Neural crest cell (in vitro differentiated cells): ENCODE data around the gene DNAJC5. TPM values are rescaled to one million over a fixed set of nuclear protein-coding genes. Genes with fewer than 3 reads are reported as not detected.
"Not testable (repeated sequence)": the region's sequence is repeated elsewhere in the genome, so short reads cannot be mapped to it uniquely, and the experiment has no call there.

Experiments
- DNase-seq: peaks from one replicate; pipeline ENCODE4 v3.0.0; 2021; ENCODE audit warnings: low read depth, mixed read lengths, low spot score
- H3K27ac Mint-ChIP-seq: one replicate; pipeline ENCODE4 v1.8.0; 2021; ENCODE audit warnings: mild to moderate bottlenecking, mixed read lengths; ENCODE audit not compliant: unreplicated experiment
- H3K27me3 Mint-ChIP-seq: 2 replicates; pipeline ENCODE4 v1.8.0; 2021; ENCODE audit warnings: low read depth, mild to moderate bottlenecking, mixed read lengths
- H3K36me3 Mint-ChIP-seq: 2 replicates; pipeline ENCODE4 v1.8.0; 2021; ENCODE audit warnings: low read depth, mild to moderate bottlenecking, mixed read lengths
- H3K4me1 Mint-ChIP-seq: 2 replicates; pipeline ENCODE4 v1.8.0; 2021; ENCODE audit warnings: mixed read lengths
- H3K4me3 Mint-ChIP-seq: one replicate; pipeline ENCODE4 v1.8.0; 2021; ENCODE audit warnings: mild to moderate bottlenecking, mixed read lengths
- H3K9me3 Mint-ChIP-seq: 2 replicates; pipeline ENCODE4 v1.8.0; 2021; ENCODE audit warnings: mixed read lengths
- total RNA-seq: library from RNA; stranded (reverse); gene quantifications from 2 replicates; pipeline ENCODE4 v1.2.1, GENCODE V29; 2021
- TF ChIP-seq, protein P1 (sequence below): fragments of 200-600 bp; sonication (generic); conservative IDR thresholded peaks from 2 replicates; pipeline ENCODE4 v1.5.0; 2021; ENCODE audit warnings: antibody characterized with exemption, mild to moderate bottlenecking

The DNAJC5 gene
- total RNA-seq, 1 donor from 2014 or later, result 46.9 TPM

DNA sequence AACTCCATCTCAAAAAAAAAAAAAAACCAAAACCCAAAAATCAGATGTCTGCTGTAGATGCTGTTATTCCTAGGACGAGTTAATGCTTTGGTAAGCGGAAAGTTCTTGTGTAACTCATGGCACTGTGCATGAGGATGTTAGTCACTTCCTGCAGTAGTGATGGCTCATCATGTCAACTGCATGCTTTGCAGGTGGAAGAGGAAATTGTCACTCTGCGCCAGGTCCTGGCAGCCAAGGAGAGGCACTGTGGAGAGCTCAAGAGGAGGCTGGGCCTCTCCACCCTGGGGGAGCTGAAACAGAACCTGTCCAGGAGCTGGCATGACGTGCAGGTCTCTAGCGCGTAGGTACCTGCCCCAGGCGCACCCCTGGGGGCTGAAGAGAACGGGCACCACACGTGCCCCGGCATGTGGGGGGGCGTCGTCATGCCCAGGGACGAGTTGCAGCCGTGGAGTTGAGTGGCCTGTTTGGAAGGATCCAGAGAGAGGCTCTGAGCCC lies 21.4 kb upstream of the DNAJC5 start:
- H3K9me3 Mint-ChIP-seq, result no peaks in the 10 kb centered on the region
- peaks cover 2% of the 10 kb centered on the region for H3K36me3 Mint-ChIP-seq
- H3K27ac Mint-ChIP-seq, result no peak overlapping the region

DNA sequence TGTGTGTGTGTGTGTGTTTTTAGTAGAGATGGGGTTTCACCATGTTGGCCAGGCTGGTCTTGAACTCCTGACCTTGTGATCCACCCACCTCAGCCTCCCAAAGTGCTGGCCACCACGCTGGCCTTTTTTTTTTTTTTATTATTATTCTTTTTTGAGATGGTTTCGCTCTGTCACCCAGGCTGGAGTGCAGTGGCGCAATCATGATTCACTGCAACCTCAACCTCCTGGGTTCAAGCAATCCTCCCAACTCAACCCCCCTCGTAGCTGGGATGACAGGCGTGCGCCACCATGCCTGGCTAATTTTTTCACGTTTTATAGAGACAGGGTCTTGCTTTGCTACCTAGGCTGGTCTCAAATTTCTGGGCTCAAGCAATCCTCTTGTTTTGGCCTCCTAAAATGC lies 20.7 kb upstream of the DNAJC5 start:
- H3K36me3 Mint-ChIP-seq, H3K9me3 Mint-ChIP-seq, H3K27ac Mint-ChIP-seq, H3K4me1 Mint-ChIP-seq, DNase-seq, H3K4me3 Mint-ChIP-seq, H3K27me3 Mint-ChIP-seq: not testable (repeated sequence)

More for the DNA sequence above, 21.4 kb upstream of the DNAJC5 start:
- H3K4me1 Mint-ChIP-seq, result no peaks in the 10 kb centered on the region
- H3K4me3 Mint-ChIP-seq, result no peak overlapping the region
- TF ChIP-seq, protein P1, sequence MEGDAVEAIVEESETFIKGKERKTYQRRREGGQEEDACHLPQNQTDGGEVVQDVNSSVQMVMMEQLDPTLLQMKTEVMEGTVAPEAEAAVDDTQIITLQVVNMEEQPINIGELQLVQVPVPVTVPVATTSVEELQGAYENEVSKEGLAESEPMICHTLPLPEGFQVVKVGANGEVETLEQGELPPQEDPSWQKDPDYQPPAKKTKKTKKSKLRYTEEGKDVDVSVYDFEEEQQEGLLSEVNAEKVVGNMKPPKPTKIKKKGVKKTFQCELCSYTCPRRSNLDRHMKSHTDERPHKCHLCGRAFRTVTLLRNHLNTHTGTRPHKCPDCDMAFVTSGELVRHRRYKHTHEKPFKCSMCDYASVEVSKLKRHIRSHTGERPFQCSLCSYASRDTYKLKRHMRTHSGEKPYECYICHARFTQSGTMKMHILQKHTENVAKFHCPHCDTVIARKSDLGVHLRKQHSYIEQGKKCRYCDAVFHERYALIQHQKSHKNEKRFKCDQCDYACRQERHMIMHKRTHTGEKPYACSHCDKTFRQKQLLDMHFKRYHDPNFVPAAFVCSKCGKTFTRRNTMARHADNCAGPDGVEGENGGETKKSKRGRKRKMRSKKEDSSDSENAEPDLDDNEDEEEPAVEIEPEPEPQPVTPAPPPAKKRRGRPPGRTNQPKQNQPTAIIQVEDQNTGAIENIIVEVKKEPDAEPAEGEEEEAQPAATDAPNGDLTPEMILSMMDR, result no peak
- no peak for DNase-seq
- H3K27me3 Mint-ChIP-seq, result no peaks in the 10 kb centered on the region

DNA sequence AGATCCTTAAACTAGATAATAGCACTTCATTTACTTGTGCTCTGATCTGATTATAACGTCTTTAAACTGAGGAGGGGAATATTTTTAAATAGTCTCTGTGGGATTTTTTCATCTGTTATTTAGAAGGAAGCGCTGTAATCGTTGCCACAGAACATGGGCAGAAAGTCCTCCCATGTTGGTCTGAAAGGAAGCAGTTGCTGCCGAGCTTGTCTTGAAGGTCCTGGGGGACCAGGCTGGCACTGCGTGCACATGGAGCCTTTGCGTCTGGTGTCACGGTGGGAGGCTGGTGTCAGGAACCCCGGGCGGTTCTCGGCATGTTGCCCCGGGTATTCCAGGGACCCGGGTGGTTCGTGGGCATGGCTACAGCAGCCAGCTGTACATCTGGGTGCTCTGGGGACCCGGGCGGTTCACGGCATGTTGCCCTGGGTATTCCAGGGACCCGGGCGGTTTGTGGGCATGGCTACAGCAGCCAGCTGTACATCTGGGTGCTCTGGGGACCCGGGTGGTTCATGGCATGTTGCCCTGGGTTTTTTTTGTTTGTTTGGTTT lies 18.4 kb upstream of the DNAJC5 start:
- peaks cover 2% of the 10 kb centered on the region for H3K36me3 Mint-ChIP-seq
- no peak overlapping the region for H3K27ac Mint-ChIP-seq
- TF ChIP-seq, protein P1, result no peak
- H3K4me1 Mint-ChIP-seq, result no peaks in the 10 kb centered on the region
- no peak overlapping the region for H3K4me3 Mint-ChIP-seq
- no peak for DNase-seq
- H3K9me3 Mint-ChIP-seq, result no peaks in the 10 kb centered on the region
- H3K27me3 Mint-ChIP-seq, result no peaks in the 10 kb centered on the region

DNA sequence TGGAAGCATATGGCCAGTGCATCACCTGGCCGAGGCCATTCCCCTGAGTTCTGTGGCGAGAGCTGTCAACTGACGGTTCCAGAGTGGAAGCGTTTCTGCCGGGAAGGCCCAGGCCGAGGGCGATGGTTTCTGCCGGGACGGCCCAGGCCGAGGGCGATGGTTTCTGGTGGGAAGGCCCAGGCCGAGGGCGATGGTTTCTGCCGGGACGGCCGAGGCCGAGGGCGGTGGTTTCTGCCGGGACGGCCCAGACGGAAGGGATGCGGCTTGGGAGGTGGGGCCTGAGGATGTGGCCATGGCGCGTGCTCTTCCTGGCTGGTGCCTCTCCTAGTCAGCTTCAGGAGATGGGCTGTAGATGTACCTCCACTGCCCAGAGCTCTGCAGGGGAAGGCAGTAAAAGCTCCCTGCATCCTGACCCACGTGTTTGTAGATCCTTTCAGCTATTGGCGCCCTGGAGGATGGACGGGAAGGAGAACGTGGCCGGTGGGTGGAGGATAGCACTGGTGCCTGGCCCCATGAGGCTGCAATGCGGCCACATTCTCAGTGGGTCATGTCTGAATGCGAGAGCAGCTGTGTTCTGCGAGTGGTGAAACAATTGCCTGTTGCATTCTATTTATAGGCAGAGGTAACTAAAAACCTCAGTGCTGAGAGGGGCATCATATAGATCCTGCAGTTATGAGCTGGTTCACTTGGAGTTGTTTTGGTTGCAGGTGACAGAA lies 17.0 kb upstream of the DNAJC5 start:
- H3K4me1 Mint-ChIP-seq, result no peaks in the 10 kb centered on the region
- DNase-seq, result no peak
- TF ChIP-seq, protein P1, result no peak
- peaks cover 2% of the 10 kb centered on the region for H3K36me3 Mint-ChIP-seq
- H3K9me3 Mint-ChIP-seq, result no peaks in the 10 kb centered on the region
- H3K27me3 Mint-ChIP-seq, result no peaks in the 10 kb centered on the region
- no peak overlapping the region for H3K27ac Mint-ChIP-seq
- H3K4me3 Mint-ChIP-seq, result no peak overlapping the region

DNA sequence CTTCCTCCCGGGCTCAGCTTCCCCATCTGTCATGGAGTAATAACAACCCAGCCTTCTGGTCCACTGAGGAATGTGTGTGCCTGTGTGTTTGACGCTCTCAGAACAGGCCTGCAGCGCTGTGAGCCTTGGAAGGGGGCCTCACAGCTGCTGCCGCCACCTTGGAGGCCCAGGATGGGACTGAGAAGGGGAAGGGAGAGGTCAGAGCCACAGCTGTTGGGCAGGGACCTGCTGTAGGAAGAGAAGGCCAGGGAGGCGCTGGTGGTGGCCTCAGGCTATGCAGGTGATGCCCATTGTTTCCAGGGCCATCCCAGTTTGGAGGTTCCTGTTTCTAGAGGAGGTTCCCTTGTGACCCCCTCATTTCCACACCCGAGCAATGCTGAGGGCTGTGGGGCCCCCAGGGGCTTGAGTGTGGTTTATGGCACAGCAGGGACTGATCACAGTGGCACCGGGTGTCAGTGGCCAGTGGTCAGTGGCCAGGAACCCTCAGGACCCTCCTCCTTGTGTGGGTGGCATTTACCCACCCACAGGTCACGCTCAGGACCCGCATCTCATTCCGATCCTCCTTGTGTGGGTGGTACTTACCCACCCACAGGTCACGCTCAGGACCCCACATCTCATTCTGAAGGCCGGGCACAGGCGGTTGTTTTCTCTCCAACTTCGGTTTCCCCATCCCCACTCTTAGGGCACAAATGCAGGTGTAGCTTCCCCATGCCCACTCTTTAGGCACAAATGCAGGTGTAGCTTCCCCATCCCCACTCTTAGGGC lies 15.8 kb upstream of the DNAJC5 start:
- Mint-ChIP-seq H3K27ac (no peak overlapping the region), H3K9me3 (no peaks in the 10 kb centered on the region), H3K4me3 (no peak overlapping the region), H3K4me1 (no peaks in the 10 kb centered on the region), H3K27me3 (no peaks in the 10 kb centered on the region), H3K36me3 (no peaks in the 10 kb centered on the region)
- TF ChIP-seq, protein P1, result no peak
- DNase-seq, result no peak

DNA sequence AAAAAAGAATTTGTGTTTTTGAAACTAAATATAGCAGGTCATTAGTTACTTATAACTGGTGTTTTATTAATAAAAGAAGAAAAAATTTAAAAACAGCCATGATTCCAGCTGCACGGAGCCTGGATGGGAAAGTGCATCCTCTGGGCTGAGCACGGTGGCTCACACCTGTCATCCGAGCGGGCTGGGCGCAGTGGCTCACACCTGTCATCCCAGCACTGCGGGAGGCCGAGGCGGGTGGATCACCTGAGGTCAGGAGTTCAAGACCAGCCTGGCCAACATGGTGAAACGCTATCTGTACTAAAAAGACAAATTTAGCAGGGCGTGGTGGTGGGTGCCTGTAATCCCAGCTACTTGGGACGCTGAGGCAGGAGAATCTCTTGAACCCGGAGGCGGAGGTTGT lies 14.0 kb upstream of the DNAJC5 start:
- DNase-seq, H3K27me3 Mint-ChIP-seq, H3K4me1 Mint-ChIP-seq, H3K36me3 Mint-ChIP-seq, H3K9me3 Mint-ChIP-seq, H3K27ac Mint-ChIP-seq, H3K4me3 Mint-ChIP-seq: not testable (repeated sequence)
